Activated CD8-positive, alpha-beta memory T cell treated with anti-CD3 and anti-CD28 coated beads for 48 hours (primary cell): Measurements from ENCODE around the gene SLC2A10.

Experiments used
- DNase-seq, 3 experiments: peaks; one replicate each; pipeline ENCODE4 v3.0.0-alpha.2; 2020; ENCODE audit warnings: low read depth in 2 of 3, low spot score in 2 of 3

SLC2A10 gene

GRCh38 chr20:46701986-46702385 lies 7.5 kb upstream of the SLC2A10 start:
- no peak for DNase-seq

GRCh38 chr20:46702447-46703203 lies 6.8 kb upstream of the SLC2A10 start:
- DNase-seq = no peak

GRCh38 chr20:46703435-46703834 lies 6.0 kb upstream of the SLC2A10 start:
- no peak for DNase-seq

- no peak for DNase-seq
These were observed 4.6 kb upstream of the SLC2A10 start for GRCh38 chr20:46704714-46705377.

GRCh38 chr20:46705378-46705729 lies 4.1 kb upstream of the SLC2A10 start:
- no peak for DNase-seq

GRCh38 chr20:46706242-46706641 lies 3.2 kb upstream of the SLC2A10 start:
- DNase-seq = no peak

- DNase-seq = no peak
These were observed 1.1 kb upstream of the SLC2A10 start for GRCh38 chr20:46708172-46708860.

- DNase-seq = no peak
These were observed 392 bp upstream of the SLC2A10 start for GRCh38 chr20:46709055-46709458.

GRCh38 chr20:46710153-46710913 lies 884 bp downstream of the SLC2A10 start:
- DNase-seq = no peak

- no peak for DNase-seq
These were observed 2.7 kb downstream of the SLC2A10 start for GRCh38 chr20:46712056-46712636.

GRCh38 chr20:46713957-46714834 lies 4.7 kb downstream of the SLC2A10 start:
- no peak for DNase-seq

- DNase-seq = no peak
These were observed 5.9 kb downstream of the SLC2A10 start for GRCh38 chr20:46715292-46715756.

GRCh38 chr20:46717818-46718541 lies 8.5 kb downstream of the SLC2A10 start:
- DNase-seq = no peak

- no peak for DNase-seq
These were observed 10.6 kb downstream of the SLC2A10 start for GRCh38 chr20:46720019-46720418.

- no peak for DNase-seq
These were observed 11.5 kb downstream of the SLC2A10 start for GRCh38 chr20:46720776-46721425.

- no peak for DNase-seq
These were observed 12.0 kb downstream of the SLC2A10 start for GRCh38 chr20:46721476-46721875.

GRCh38 chr20:46722450-46722849 lies 13.0 kb downstream of the SLC2A10 start:
- DNase-seq = no peak

GRCh38 chr20:46723039-46723438 lies 13.6 kb downstream of the SLC2A10 start:
- DNase-seq = no peak
